Upper lobe of left lung (tissue), 6 donors: ENCODE results near the gene CT45A8. TPM values are rescaled to one million over a fixed set of nuclear protein-coding genes. Genes with fewer than 3 reads are reported as not detected.
"Not testable (repeated sequence)": the region's sequence is repeated elsewhere in the genome, so short reads cannot be mapped to it uniquely, and the experiment has no call there.

Source experiments
- ATAC-seq, 2 donors: fragments of 200-7000 bp; cut with Tn5 transposase; one replicate each; pipeline ENCODE4 v1.9.1; 2022; ENCODE audit warnings: mild to moderate bottlenecking in 2 of 2, moderate library complexity in 2 of 2; ENCODE audit not compliant: low FRiP score in 2 of 2
- DNase-seq, 2 donors: peaks; one replicate each; pipeline ENCODE4 v3.0.0-alpha.2; 2019 to 2020
- H3K27ac ChIP-seq, 4 donors: fragments of 200-600 bp; sonication (generic); one replicate each; pipeline ENCODE4 v1.5.1; 2016 to 2019
- H3K27me3 ChIP-seq, 4 donors: fragments of 200-600 bp; sonication (generic); one replicate each; pipeline ENCODE4 v1.5.1; 2017 to 2019
- H3K36me3 ChIP-seq, 4 donors: fragments of 200-600 bp; sonication (generic); one replicate each; pipeline ENCODE4 v1.5.1; 2016 to 2019
- H3K4me1 ChIP-seq, 4 donors: fragments of 200-600 bp; sonication (generic); one replicate each; pipeline ENCODE4 v1.5.1; 2018 to 2019
- H3K4me3 ChIP-seq, 4 donors: fragments of 200-600 bp; sonication (generic); one replicate each; pipeline ENCODE4 v1.5.1; 2017 to 2019; ENCODE audit warnings: mild to moderate bottlenecking in 2 of 4, moderate library complexity in 1 of 4
- H3K9me3 ChIP-seq, 4 donors: fragments of 200-600 bp; sonication (generic); one replicate each; pipeline ENCODE4 v1.5.1; 2018 to 2019
- CTCF ChIP-seq, 6 experiments: fragments of 450-650 bp in 4 of 6; fragments of 200-600 bp in 2 of 6; sonication (generic) in 2 of 6; IDR thresholded peaks; one replicate each; pipeline ENCODE4 v1.5.1; 2016 to 2019; ENCODE audit warnings: antibody characterized with exemption in 6 of 6
- EP300 ChIP-seq, 4 donors: sonication (generic); formaldehyde crosslinking; IDR thresholded peaks; one replicate each; pipeline ENCODE4 v1.5.1; 2017; ENCODE audit warnings: antibody characterized with exemption in 4 of 4, control low read depth in 2 of 4
- POLR2A ChIP-seq, 4 donors: fragments of 450-650 bp; IDR thresholded peaks; one replicate each; pipeline ENCODE4 v1.5.1; 2016 to 2017; ENCODE audit warnings: antibody characterized with exemption in 4 of 4, mild to moderate bottlenecking in 2 of 4
- POLR2AphosphoS5 ChIP-seq, 2 donors: sonication (generic); formaldehyde crosslinking; IDR thresholded peaks; one replicate each; pipeline ENCODE4 v1.5.1; 2017; ENCODE audit warnings: antibody characterized with exemption in 2 of 2
- WGBS, 2 donors: methylation state at CpG; one replicate each; pipeline ENCODE4 v1.1.5; 2017 to 2018; 5-methylcytosine and 5-hydroxymethylcytosine counted together
- total RNA-seq, 6 donors: library from RNA; depleted of rRNA in 4 of 6; stranded (reverse); fragments of >200 nt in 4 of 6; gene quantifications; one replicate each; pipeline versions ENCODE4 v1.1.0 to v1.2.1, GENCODE V29; 2016 to 2021
- donor health status: DM: no; HTN: no; CAD: no; lungs with moderate emphysema.
- donor health status: DM: no; HTN: yes; CAD: no; lungs with severe emphysema.

The CT45A8 gene
- total RNA-seq: not detected

GRCh38 chrX:135854438-135854837, at the start of gene CT45A8:
Gene CT45A8 (minus strand): TSS chrX:135854538. CDS start chrX:135850783, 3,755 bp downstream.
- H3K27ac ChIP-seq, H3K27me3 ChIP-seq, ATAC-seq, H3K36me3 ChIP-seq, H3K4me3 ChIP-seq, DNase-seq, H3K9me3 ChIP-seq, H3K4me1 ChIP-seq: not testable (repeated sequence)
- WGBS, 2 donors: no CpG with 5 or more reads among the region's 17 CpGs

GRCh38 chrX:135893294-135893817, 39.0 kb upstream of the CT45A8 start, which contains the start of the genes CT45A10 and SAGE1:
Gene CT45A10 (minus strand): TSS chrX:135893444. CDS start chrX:135885344, 8,100 bp downstream.
Gene SAGE1 (plus strand): TSS chrX:135893716. CDS start chrX:135896243, 2,527 bp downstream.
- H3K27ac ChIP-seq: no peak within 1 kb of the TSS
- DNase-seq: no peak
- H3K4me1 ChIP-seq: no peaks in the 10 kb centered on the region
- no peak within 1 kb of the TSS for H3K4me3 ChIP-seq
- no peaks in the 10 kb centered on the region for H3K36me3 ChIP-seq
- no peaks in the 10 kb centered on the region for H3K27me3 ChIP-seq
- no peak for ATAC-seq
- TF ChIP-seq EP300 (IDR thresholded peaks at IDR 0.05) (no peak), POLR2A (IDR thresholded peaks at IDR 0.05) (no peak), CTCF (IDR thresholded peaks at IDR 0.05) (no peak), POLR2AphosphoS5 (IDR thresholded peaks at IDR 0.05) (no peak)
- 80 to 88% methylated on average over 18 to 21 of the region's 22 CpGs for WGBS, 2 donors
- H3K9me3 ChIP-seq: no peaks in the 10 kb centered on the region

- ATAC-seq (no peak), DNase-seq (no peak)
- WGBS, 2 donors: 94 to 96% methylated on average over 4 to 11 of the region's 11 CpGs
- TF ChIP-seq EP300 (IDR thresholded peaks at IDR 0.05): no peak
- TF ChIP-seq POLR2A (IDR thresholded peaks at IDR 0.05): no peak
- TF ChIP-seq CTCF (IDR thresholded peaks at IDR 0.05): no peak
- TF ChIP-seq POLR2AphosphoS5 (IDR thresholded peaks at IDR 0.05): no peak
- Histone ChIP-seq H3K4me1 (no peaks in the 10 kb centered on the region), H3K36me3 (no peaks in the 10 kb centered on the region), H3K27ac (no peak overlapping the region), H3K4me3 (no peak overlapping the region), H3K27me3 (no peaks in the 10 kb centered on the region), H3K9me3 (no peaks in the 10 kb centered on the region)
These were observed 38.4 kb upstream of the CT45A8 start for GRCh38 chrX:135892781-135893180.

- Histone ChIP-seq H3K36me3 (no peaks in the 10 kb centered on the region), H3K4me3 (no peak overlapping the region), H3K27me3 (no peaks in the 10 kb centered on the region), H3K9me3 (no peaks in the 10 kb centered on the region), H3K27ac (no peak overlapping the region), H3K4me1 (no peaks in the 10 kb centered on the region)
- ATAC-seq: no peak
- no peak for DNase-seq
- TF ChIP-seq POLR2AphosphoS5 (IDR thresholded peaks at IDR 0.05): no peak
- TF ChIP-seq POLR2A (IDR thresholded peaks at IDR 0.05): no peak
- TF ChIP-seq EP300 (IDR thresholded peaks at IDR 0.05): no peak
- no peak for TF ChIP-seq CTCF (IDR thresholded peaks at IDR 0.05)
- WGBS, 2 donors: 78 to 88% methylated on average over 10 to 14 of the region's 14 CpGs
These were observed 35.8 kb upstream of the CT45A8 start for GRCh38 chrX:135890087-135890585.

GRCh38 chrX:135888976-135889375, 34.6 kb upstream of the CT45A8 start:
- H3K36me3 ChIP-seq, H3K27ac ChIP-seq, DNase-seq, H3K4me3 ChIP-seq, ATAC-seq, H3K27me3 ChIP-seq, H3K9me3 ChIP-seq, H3K4me1 ChIP-seq: not testable (repeated sequence)
- WGBS, 2 donors: 81 to 94% methylated on average over 2 to 8 of the region's 15 CpGs

- 88 to 92% methylated on average over 9 to 10 of the region's 18 CpGs for WGBS, 2 donors
These were observed 33.9 kb upstream of the CT45A8 start for GRCh38 chrX:135888230-135888629.

GRCh38 chrX:135882741-135883140, 28.4 kb upstream of the CT45A8 start:
- H3K9me3 ChIP-seq, DNase-seq, H3K27me3 ChIP-seq, H3K27ac ChIP-seq, H3K4me3 ChIP-seq, H3K36me3 ChIP-seq, ATAC-seq, H3K4me1 ChIP-seq: not testable (repeated sequence)
- WGBS, 2 donors: 46 to 60% methylated on average over 4 to 5 of the region's 5 CpGs

More at GRCh38 chrX:135888230-135888629, 33.9 kb upstream of the CT45A8 start:
- not testable (repeated sequence) for H3K36me3 ChIP-seq, H3K9me3 ChIP-seq, ATAC-seq, H3K4me1 ChIP-seq, H3K27me3 ChIP-seq, H3K27ac ChIP-seq, H3K4me3 ChIP-seq
- peak in 1 of 2 donors; percentile 13 for DNase-seq

- not testable (repeated sequence) for ATAC-seq, H3K36me3 ChIP-seq
- no CpG with 5 or more reads among the region's 17 CpGs for WGBS, 2 donors
These were observed 17.4 kb upstream of the CT45A8 start, which contains the start of gene CT45A9 for GRCh38 chrX:135871712-135872111. Gene CT45A9 (minus strand): TSS chrX:135871812. CDS start chrX:135868061, 3,751 bp downstream.

GRCh38 chrX:135837180-135837579, 17.2 kb downstream of the CT45A8 start, which contains the start of gene CT45A7:
Gene CT45A7 (minus strand): TSS chrX:135837280. CDS start chrX:135833533, 3,747 bp downstream.
- no CpG with 5 or more reads among the region's 17 CpGs for WGBS, 2 donors
- not testable (repeated sequence) for H3K36me3 ChIP-seq, H3K4me3 ChIP-seq, ATAC-seq, H3K27ac ChIP-seq, H3K9me3 ChIP-seq, H3K4me1 ChIP-seq, DNase-seq, H3K27me3 ChIP-seq

More at GRCh38 chrX:135871712-135872111, 17.4 kb upstream of the CT45A8 start, which contains the start of gene CT45A9:
- H3K27ac ChIP-seq, H3K27me3 ChIP-seq, DNase-seq, H3K4me3 ChIP-seq, H3K9me3 ChIP-seq, H3K4me1 ChIP-seq: not testable (repeated sequence)
